Testis (tissue), 3 donors: ENCODE measurements around the gene GALT. TPM values are rescaled to one million over a fixed set of nuclear protein-coding genes. Genes with fewer than 3 reads are reported as not detected.

Experiments used
- DNase-seq: peaks from one replicate; pipeline ENCODE4 v3.0.0-alpha.2; 2019
- H3K27ac ChIP-seq, 2 donors: fragments of 200-600 bp; sonication (generic); one replicate each; pipeline ENCODE4 v1.5.1; 2019
- H3K27me3 ChIP-seq: fragments of 200-600 bp; sonication (generic); one replicate; pipeline ENCODE4 v1.5.1; 2019
- H3K36me3 ChIP-seq: fragments of 200-600 bp; sonication (generic); one replicate; pipeline ENCODE4 v1.5.1; 2017; ENCODE audit warnings: low read depth; ENCODE audit errors: missing control alignments
- H3K4me1 ChIP-seq: fragments of 200-600 bp; sonication (generic); one replicate; pipeline ENCODE4 v1.5.1; 2019
- H3K4me3 ChIP-seq, 2 donors: fragments of 200-600 bp; sonication (generic); one replicate each; pipeline ENCODE4 v1.5.1; 2017 to 2019
- H3K9me3 ChIP-seq: fragments of 200-600 bp; sonication (generic); one replicate; pipeline ENCODE4 v1.5.1; 2017
- POLR2A ChIP-seq: fragments of 450-650 bp; IDR thresholded peaks from one replicate; pipeline ENCODE4 v1.6.1; 2017; ENCODE audit warnings: antibody characterized with exemption, mild to moderate bottlenecking, moderate library complexity
- WGBS, 2 donors: methylation state at CpG; one replicate each; pipeline ENCODE4 v1.1.5; 2018; 5-methylcytosine and 5-hydroxymethylcytosine counted together
- intact Hi-C: fragments of 100-400 bp; cut with DNase I; formaldehyde crosslinking; loops from one replicate; pipeline ENCODE4 v1.15.1; 2023; ENCODE audit warnings: low total_unique reads
- polyA plus RNA-seq: library from polyadenylated mRNA; stranded (reverse); fragments of 350-450 nt; fragmentation: Illumina TruSeq; extraction: RNeasy Lipid Tissue Mini Kit (QIAGEN cat#74804); gene quantifications from one replicate; pipeline ENCODE4 v1.2.3, GENCODE V29; 2014; ENCODE audit warnings: low read depth, low replicate concordance; ENCODE audit not compliant: insufficient read depth
- total RNA-seq, 2 donors: library from RNA; depleted of rRNA; stranded (reverse); fragments of >200 nt; gene quantifications; one replicate each; pipeline ENCODE4 v1.2.3, GENCODE V29; 2016
- TF ChIP-seq, protein P1 (sequence below), 3 experiments: fragments of 450-650 bp in 2 of 3; fragments of 200-600 bp in 1 of 3; sonication (generic) in 1 of 3; IDR thresholded peaks; one replicate each; pipeline ENCODE4 v1.5.1; 2016 to 2019; ENCODE audit warnings: antibody characterized with exemption in 3 of 3, mild to moderate bottlenecking in 2 of 3, moderate library complexity in 1 of 3

GALT gene
- total and polyA plus RNA-seq, 3 donors from 2014 or later, result 25.9 to 55.6 (median 46.1) TPM

- peak; percentile 92 for DNase-seq
- whole genome bisulfite sequencing, 2 donors, result 12 to 26% methylated on average over 9 to 18 of the region's 18 CpGs
- H3K27me3 ChIP-seq, result no peaks in the 10 kb centered on the region
- peak overlapping the region; percentile 77 to 91 for H3K4me3 ChIP-seq
- H3K36me3 ChIP-seq, result no peaks in the 10 kb centered on the region
- no peaks in the 10 kb centered on the region for H3K9me3 ChIP-seq
- peaks cover 16% of the 10 kb centered on the region for H3K4me1 ChIP-seq
- no peak for TF ChIP-seq POLR2A
- TF ChIP-seq, protein P1, sequence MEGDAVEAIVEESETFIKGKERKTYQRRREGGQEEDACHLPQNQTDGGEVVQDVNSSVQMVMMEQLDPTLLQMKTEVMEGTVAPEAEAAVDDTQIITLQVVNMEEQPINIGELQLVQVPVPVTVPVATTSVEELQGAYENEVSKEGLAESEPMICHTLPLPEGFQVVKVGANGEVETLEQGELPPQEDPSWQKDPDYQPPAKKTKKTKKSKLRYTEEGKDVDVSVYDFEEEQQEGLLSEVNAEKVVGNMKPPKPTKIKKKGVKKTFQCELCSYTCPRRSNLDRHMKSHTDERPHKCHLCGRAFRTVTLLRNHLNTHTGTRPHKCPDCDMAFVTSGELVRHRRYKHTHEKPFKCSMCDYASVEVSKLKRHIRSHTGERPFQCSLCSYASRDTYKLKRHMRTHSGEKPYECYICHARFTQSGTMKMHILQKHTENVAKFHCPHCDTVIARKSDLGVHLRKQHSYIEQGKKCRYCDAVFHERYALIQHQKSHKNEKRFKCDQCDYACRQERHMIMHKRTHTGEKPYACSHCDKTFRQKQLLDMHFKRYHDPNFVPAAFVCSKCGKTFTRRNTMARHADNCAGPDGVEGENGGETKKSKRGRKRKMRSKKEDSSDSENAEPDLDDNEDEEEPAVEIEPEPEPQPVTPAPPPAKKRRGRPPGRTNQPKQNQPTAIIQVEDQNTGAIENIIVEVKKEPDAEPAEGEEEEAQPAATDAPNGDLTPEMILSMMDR (IDR thresholded peaks at IDR 0.05), result peak; percentile 56 to 83 (median 68)
- H3K27ac ChIP-seq, result peak overlapping the region; percentile 98 to 100
- intact Hi-C loops, result no loop called here
These were observed 18.0 kb downstream of the GALT start for GRCh38 chr9:34664281-34665066.

- WGBS, 2 donors, result 1 to 11% methylated on average over 7 to 26 of the region's 26 CpGs
- intact Hi-C loops, result no loop called here
- no peaks in the 10 kb centered on the region for H3K36me3 ChIP-seq
- H3K27ac ChIP-seq, result peak overlapping the region; percentile 98 to 100
- H3K4me3 ChIP-seq, result peak overlapping the region; percentile 77 to 91
- peaks cover 16% of the 10 kb centered on the region for H3K4me1 ChIP-seq
- no peak for DNase-seq
- no peaks in the 10 kb centered on the region for H3K27me3 ChIP-seq
- no peaks in the 10 kb centered on the region for H3K9me3 ChIP-seq
- TF ChIP-seq, protein P1 (IDR thresholded peaks at IDR 0.05), result no peak
These were observed 18.5 kb downstream of the GALT start for GRCh38 chr9:34665067-34665380.

GRCh38 chr9:34665381-34666250, 19.1 kb downstream of the GALT start:
- Histone ChIP-seq H3K27ac (peak overlapping the region; percentile 98 to 100), H3K4me3 (peak overlapping the region; percentile 77 to 91), H3K9me3 (no peaks in the 10 kb centered on the region), H3K4me1 (peaks cover 16% of the 10 kb centered on the region), H3K27me3 (no peaks in the 10 kb centered on the region), H3K36me3 (no peaks in the 10 kb centered on the region)
- intact Hi-C loops, result no loop called here
- DNase-seq, result peak; percentile 98
- TF ChIP-seq, protein P1 (IDR thresholded peaks at IDR 0.05), result no peak
- TF ChIP-seq POLR2A, result peak; percentile 31
- 1 to 13% methylated on average over 6 to 52 of the region's 55 CpGs for WGBS, 2 donors

- Histone ChIP-seq H3K4me1 (peaks cover 7% of the 10 kb centered on the region), H3K4me3 (no peak overlapping the region), H3K9me3 (no peaks in the 10 kb centered on the region), H3K27me3 (no peaks in the 10 kb centered on the region), H3K27ac (no peak overlapping the region), H3K36me3 (no peaks in the 10 kb centered on the region)
- TF ChIP-seq, protein P1 (IDR thresholded peaks at IDR 0.05), result no peak
- no peak for TF ChIP-seq POLR2A
- DNase-seq, result no peak
- 89 to 96% methylated on average over 5 of the region's 5 CpGs for WGBS, 2 donors
- intact Hi-C loops, result no loop called here
These were observed 23.5 kb downstream of the GALT start for GRCh38 chr9:34669809-34670562.
